ENCODE data around the gene ANKRD34C.
A peak's percentile ranks its signal among the peaks of the same experiment; 100 is the strongest.

ANKRD34C gene
- 0 to 0.11 (median 0) reads per million in 18 experiments for total RNA-seq

DNA sequence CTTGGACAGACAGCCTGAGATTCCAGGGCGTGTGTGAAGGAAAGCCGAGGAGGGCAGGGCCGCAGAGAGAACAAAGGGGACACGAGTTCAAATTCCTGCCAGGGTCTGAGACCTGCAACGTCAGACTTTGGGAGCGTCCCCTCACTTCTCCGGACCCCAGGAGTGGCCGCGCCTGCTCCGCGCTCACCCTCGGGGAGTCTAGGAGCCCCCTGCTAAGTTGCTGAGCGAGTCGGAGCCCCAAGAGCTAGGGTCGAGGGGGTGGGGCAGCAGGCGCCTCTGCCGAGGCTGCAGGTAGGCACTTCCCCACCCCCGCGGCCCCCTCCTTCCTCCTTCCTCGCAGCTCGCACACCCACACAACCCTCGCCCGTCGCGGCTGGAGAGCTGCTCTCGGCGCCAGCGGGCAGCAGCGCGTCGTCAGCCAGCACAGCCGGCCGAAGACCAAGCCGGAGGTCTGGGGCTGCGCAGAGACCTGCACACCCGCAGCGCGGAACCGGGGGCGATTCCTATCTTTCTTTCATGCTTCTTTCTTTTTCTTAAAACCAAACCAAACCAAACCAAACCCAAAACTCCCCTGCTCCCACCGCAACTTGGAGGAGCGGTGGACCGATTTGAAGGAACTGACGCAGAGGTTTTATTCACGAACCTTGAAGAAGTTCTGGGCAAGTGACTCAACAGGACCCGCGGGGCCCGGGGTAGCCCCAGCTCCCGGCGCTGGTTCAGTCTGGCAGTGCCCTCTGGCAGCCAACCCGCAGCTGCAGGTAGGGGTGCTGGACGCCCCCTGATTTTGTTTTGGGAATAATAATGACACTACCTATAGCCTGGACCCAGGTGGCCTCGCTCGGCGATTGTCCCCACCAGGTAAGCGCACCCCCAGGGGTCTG lies at the start of gene ANKRD34C:
Gene ANKRD34C (plus strand): TSS at position 352 of the 881 bp plus-strand sequence. CDS start 10,563 bp downstream, outside the sequence.
- no peak for DNase-seq

DNA sequence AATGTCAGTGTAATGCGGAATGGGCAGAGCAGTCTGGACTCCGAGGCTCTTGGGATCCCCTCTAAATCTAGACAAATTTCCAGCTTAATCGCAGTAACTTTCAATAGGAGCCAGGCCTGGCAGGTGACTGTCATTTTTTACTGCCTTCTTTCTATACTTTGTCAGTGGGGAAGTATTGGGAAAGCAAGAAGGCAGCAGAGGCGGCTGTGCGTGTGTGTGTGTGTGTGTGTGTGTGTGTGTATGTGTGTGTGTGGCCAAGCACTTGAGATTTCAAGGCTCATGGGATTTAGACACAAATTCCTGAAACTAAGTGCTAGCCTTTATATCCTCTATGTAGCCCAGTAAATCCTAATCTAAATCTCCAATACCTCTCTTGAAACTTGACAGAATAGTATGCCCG lies 49.3 kb upstream of the ANKRD34C start:
- DNase-seq: no peak

DNA sequence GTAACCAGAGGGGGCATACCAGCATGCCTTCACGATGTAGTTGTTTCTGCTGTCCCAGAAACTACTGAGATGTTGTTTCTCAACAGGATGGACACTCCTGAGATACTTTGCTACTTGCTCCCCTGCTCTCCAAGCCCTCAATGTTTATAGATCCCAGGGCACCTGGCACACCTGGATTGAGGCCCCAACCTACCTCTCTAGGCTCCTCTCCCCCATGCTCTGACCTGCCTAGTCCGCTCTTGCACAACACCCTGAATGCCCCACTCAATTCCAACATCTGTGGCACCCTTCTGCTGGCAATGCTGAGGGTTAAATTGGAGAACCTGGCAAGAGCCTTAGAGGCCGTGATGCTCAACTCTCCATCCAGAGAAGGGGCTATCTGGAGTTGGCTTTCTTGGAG lies 42.5 kb upstream of the ANKRD34C start:
- no peak for DNase-seq

DNA sequence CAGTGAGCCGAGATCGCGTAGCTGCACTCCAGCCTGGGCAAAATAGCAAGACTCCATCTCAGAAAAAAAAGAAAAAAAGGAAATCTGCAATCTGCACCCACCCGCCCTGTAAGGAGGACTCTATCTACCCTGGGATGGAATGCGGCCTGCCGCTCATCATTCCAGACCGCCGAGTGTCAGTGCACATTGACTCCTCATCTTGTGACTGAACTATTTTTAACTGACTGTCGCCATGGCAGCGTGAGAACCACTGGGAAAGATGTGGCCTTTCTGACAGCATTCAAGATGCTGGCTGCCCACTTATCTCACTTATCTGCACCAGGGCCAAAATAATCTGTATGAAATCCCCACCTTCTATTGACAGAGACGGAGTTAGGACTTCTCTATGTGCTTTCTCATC lies 38.8 kb upstream of the ANKRD34C start:
- DNase-seq: no peak

DNA sequence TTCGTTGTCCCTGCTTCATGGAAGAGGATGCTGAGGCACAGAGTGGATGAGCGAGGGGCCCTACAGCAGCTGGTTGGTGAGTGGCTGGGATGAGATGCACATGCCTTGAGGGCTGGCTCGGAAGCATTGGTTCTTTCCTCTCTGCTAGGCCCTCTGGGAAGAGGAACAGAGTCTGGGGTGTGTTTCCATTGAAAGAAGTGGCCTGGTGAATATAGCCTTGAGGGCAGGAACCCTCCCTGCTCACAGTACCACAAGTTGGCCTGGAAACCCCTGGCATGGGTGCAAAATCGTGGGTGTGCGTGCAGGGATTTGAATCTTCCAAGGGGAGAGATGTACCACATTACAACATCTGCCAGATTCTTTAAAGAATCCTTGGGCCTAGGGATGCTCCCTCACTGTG lies 37.6 kb upstream of the ANKRD34C start:
- DNase-seq: no peak

DNA sequence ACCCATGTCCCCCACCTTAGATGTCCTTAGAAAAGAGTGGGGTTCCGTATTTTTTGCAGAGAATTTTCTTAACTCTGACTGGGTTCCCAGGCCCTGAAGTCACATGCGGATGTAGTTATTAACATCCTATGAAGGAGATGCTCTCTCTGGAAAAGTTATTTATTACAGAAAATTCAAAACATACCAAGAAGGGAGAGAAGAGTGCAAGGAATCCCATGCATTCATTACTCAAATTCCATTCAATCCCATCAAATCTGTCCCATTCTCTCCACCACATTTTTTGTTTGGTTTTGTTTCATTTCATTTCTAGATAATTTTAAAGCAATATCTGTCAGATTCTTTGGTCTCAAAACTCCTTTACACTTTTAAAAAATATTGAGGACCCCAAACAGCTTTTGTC lies 34.3 kb upstream of the ANKRD34C start:
- no peak for DNase-seq

DNA sequence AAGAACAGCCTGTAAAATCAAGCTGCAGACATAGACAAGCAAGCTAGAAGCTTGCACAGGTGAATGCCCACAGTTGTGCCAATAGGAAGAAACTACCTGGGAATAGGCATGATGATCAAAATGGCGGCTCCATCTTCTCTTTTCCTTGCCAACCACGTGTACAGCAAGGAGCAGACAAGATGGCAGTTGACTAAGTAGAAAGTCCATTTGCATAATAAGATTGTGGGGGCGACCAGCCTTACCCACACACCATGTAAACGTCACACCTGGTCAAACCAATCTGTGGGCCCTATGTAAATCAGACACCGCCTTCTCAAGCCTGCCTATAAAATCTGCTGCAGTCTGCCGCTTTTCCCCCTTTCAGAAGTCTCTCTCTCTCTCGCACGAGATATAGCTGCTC lies 25.1 kb upstream of the ANKRD34C start:
- no peak for DNase-seq

DNA sequence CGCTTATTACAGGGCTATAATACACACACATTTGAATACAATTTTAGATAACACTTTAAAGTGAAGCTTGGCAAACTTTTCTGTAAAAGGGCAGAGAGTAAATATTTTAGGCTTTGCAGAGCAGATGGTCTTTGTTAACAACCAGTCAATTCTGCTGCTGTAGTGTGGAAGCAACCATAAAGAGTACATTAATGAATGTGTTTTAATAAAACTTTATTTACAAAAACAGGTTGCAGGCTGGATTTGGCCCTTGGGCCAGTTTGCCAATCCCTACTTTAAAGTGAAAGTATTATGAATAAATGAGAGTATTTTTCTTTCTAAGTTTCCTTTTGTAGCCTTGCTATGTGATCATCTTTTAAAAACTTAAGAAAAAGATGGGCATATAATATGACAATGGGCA lies 20.7 kb upstream of the ANKRD34C start:
- DNase-seq: no peak

DNA sequence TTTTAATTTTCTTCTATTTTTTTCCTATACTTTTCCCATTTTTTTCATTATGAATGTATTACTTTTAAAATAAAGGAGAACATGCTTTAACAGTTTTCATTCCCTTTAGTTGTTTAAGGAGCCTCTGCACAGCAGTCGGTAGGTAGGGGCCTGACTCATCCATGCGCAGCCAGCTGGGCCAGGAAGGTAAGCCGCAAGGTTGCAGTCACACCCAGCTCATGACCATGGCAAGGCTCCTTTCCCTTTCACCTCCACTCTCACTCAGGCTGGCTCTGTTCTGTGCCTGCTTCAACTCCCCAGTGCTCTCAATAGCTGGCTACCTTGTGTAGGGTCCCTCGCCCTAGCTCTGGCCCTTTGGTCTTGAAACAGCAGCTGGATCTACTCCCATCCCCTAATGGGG lies 17.4 kb upstream of the ANKRD34C start:
- DNase-seq: no peak

DNA sequence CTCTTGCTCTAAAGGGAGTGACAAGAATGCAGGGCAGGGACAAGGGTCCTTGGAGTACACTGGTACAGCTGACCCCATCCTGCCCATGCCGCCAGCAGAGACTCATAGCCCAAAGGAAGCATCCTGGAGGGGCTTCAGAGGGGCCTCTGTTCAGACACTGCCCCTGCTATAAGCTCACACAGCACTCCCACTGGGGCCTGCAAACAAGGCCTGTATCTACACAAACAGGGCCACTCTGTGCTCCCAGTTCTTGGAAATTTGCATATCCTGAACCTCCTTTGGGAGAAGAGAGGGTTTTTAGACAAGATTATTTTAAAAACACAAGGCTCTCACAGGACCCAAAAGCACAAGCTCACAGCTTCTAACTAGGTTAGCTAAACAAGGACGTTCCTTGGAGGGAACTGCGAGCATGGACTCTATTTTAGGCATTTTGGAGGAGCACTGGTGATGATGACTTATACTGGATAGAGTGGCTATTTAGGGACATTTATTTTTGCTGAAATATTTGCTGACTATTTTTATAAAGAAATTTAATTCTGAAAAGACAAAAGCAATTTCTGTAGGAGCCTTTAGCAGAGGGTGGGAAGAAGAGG lies 16.4 kb upstream of the ANKRD34C start:
- no peak for DNase-seq

DNA sequence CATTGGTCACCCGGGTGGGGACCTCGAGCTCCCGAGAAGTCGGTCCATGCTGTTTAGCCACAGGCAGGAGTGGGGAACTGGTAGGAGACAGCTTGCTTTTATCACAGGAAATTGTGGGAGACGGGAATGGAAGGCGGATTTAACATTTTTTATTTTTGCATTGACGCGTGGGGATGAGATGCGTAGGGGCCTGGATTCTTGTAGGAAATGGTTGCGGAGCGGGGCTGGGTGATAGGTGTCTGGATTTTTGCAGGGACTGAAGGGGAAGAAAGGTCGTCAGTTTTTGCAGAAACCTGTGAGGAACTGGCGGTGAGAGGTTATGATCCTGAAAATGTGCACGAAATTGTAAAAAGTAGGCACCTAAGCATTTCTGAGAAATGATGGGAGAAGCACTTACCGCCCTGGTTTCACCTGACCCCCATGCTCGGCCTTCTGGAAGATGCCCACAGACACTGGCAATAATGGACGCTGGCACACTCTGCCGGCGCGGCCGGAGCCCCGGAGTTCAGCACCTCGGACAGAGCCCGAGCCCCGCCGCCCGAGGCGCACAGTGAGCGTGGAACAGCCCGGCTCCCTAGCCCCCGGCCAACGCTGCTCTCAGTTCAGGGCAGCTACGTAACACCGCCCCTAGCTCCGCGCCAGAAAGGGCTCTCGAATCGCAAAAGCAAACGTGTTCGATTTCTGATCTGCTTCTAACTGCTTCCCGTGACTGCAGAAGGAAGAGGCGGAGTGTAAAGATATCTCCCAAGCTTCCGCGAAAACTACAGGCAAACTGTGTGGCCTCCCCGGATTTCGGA lies 928 bp downstream of the ANKRD34C start:
- DNase-seq: peak in 1 of 2 donors; percentile 34

DNA sequence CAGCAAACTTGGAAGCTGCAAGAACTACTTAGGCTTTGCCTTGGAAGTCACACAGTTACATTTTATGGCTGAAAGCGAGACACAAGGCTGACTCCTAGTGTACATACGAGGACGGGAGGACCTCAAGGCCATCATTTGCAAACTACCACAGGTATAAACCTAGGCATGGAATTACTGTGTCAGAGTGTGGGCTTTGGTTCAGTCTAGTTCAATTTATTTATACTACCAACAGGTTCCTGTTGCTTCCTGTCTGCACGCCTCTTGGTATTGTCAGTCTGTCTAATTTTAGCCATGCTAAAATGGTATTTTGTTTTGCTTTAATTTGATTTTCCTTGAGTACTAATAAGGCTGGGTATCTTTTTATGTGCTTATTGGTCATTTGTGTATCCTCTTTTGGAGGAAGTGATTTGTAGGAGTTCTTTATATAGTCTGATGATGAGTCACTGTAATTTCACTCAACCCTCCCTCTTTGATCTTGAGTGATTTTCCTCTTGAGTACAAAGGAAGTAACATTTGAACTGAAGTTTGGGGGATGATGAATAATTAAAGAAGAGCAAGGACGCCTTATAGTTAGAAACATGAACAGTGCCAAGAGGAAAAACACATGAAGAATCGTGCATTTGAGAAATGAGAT lies 8.2 kb downstream of the ANKRD34C start:
- DNase-seq: no peak

DNA sequence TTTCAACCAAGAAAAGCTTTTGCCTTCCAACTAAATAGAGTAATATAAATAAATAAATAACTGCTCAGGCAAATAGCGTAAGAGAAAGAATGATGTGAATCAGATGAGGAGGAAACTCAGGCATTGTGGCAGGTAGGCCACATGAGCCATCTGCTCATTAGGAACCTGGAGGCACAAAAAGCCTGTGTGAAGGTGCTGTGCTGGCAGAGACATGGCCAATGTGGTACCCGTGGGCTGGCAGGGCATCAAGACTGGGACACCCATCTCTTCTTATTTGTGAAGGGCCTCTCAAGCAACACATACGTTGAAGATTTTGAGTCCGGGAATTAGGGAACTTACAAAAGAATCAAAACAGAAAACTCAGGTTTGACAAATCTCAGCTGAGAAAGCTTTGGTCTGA lies 9.5 kb downstream of the ANKRD34C start:
- no peak for DNase-seq

DNA sequence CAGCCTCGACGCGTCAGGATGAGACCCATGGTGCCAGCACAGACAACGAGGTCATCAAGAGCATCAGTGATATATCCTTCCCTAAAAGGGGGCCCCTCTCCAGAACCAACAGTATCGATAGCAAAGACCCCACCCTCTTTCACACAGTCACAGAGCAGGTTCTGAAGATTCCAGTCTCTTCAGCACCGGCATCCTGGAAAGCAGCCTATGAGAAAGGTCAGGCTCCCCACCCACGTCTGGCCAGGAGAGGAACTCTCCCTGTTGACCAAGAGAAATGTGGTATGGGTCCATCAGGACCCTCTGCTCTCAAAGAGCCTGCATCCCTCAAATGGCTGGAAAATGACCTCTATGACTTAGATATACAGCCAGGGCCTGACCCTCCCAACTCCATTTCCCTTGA lies 11.6 kb downstream of the ANKRD34C start:
- DNase-seq: no peak

DNA sequence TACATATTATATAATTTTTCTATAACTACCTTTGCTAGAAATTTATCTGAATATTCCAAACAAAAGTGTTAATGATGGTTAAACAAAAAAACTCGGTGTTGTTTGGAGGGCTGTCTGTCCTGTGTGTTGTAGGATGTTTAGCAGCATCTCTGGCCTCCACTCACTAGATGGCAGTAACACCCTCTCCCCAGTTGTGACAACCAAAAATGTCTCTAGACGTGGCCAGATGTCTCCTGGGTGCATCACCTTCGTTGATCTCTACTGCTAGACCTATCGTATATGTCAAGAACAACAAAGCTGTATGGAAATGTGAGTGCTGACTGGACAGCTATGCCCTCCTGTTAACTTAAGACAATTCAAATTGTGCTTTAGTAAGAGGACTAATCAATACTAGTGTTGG lies 14.1 kb downstream of the ANKRD34C start:
- DNase-seq: no peak

DNA sequence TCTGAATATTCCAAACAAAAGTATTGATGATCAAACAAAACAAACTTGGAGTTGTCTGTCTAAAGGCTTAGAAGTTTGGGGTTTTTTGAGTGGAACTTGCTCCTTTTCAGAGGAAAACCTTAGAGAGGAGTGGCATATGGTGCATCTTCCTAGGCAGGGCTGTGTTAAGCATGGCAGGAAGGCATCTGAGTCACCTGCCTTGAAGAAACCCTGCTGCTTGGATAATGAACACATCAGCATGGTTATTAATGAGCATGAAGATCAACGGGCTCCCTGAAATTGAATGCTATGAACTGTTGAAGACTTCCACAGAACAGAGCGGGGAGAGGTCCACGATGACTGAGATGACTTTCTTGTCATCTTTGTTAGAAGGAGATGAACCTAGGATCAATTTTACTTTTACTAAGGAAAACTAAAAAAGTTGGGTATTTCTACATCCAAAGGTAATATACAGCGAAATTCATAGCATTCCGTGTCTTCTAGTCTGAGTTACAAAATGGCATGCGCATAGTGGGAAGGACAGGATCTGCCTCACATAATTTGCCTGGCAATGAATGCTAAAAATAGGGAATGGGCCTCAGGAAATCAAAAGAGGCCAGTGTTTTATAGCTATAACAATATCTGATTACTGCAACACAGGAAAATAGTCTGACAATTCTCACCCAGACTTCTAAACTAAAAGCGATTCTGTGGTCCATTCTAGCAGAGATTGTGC lies 16.8 kb downstream of the ANKRD34C start:
- DNase-seq: no peak

DNA sequence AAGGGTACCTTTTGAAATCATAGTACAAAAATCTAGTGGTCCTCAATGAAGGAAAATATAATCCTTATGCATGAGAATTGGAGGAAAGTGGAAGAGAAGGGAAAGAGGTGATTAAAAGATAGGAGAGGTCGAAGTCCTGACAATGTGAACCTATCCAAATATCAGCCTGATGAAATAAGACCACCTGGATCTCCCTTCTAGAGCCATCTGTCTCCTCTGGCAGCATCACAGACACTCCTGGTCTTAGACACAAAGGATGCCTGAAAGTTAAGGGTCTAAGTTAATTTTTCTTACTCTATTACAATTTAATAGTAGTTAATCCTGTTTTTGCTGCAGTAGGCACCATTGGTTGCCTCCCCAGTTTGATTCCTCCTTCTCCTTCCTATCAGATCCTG lies 17.3 kb downstream of the ANKRD34C start:
- no peak for DNase-seq

DNA sequence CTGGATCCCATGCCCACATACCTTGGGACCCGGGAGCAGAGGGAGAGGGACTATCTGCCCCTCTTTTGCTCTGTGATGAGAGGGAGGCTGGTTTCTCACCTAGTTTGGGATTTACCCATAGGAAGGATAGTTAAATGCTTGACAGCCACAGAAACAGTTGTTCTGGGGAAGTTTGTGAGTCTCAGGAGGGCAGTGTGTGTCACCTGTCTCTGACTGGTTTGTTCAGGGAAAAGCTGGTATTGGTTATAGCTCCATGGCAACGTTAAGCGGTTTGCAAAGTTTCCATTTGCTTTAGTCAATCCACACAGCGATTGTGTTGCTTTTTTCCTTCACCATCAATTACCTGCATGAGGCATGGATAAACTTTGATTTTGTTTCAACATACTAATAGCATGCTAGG lies 24.7 kb downstream of the ANKRD34C start:
- DNase-seq: no peak

DNA sequence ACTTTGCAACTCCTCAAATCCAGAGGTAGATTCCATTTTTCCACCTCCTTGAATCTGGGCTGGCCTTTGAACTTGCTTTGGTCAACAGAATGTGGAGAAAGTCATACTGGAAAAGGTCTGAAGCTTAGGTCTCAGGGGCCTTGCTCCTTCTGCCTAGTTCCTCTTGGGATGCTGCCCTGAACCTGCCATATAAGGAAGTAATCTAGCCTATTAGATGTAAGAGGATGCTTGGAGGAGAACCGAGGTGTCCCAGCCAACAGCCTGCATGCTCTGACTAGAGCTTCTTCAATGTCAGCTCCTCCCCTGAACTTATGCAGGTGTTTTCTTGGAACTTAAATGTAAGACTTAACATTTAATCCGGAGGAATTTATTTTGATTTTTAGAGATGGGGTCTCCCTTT lies 26.4 kb downstream of the ANKRD34C start:
- no peak for DNase-seq

DNA sequence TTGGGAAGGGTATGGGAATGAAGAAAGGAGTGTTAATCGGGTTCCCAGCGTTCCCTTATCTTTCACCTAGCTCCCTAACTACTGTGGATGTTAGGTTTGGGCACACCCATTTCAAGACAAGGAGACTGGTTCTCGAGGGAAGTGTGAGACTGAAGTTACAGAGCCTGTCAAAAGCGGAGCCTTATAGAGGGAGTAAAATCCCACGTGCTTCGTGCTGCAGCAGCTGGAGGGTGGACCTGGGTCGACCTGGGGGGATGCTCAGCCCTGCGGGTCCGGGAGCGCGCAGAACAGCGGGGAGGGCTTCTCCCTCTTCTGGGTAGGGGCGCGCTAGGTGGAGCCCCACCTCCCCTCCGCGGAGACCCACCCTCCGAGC lies 28.1 kb downstream of the ANKRD34C start:
- DNase-seq: peak; percentile 10 to 11

DNA sequence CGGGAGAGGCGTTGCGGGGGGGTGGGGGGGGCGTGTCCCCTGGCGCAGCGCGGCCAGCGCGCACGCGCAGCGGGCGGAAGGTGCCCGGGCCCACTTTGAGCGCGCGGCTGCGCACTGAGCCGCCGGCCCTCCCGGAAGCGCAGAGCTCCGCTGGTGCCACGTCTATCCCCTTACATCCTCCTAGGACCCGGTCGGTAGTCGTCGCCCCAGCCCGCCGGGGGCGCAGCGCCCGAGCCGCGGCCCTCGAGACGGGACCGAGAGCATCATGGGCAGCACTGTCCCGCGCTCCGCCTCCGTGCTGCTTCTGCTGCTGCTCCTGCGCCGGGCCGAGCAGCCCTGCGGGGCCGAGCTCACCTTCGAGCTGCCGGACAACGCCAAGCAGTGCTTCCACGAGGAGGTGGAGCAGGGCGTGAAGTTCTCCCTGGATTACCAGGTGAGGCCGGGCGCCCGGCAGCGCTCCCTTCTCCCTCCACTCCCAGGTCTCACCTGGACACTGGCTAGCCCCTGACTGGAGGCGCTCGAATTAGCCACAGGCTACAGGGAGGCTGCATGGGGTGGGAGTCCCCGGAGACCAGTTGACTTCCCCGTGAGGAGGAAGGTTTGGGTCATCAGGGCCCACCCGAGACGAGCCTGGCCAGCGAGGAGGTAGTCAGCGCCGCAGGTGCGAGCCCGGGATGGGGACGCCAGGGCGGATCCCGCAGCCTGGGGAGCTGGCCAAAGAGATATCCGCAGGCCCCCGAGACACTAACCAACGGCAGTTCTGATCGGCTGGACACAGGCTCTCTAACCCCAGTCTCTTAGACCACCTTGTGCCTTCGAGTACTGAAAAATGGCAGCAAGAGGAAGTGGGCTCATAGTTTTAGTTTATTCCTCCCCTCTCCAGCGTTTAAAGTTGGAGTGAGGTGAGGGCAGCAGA lies 28.7 kb downstream of the ANKRD34C start, which contains the start of gene TMED3:
Gene TMED3 (plus strand): TSS at position 128 of the 916 bp plus-strand sequence. CDS start 138 bp downstream, at position 266.
- peak; percentile 78 to 85 for DNase-seq

Data from inflammatory macrophage (primary cell).